ENCODE data around the gene GNAS-AS1. TPM values are rescaled to one million over a fixed set of nuclear protein-coding genes. Genes with fewer than 3 reads are reported as not detected.

The GNAS-AS1 gene
- total and polyA plus RNA-seq, 12 donors: 0.09 to 1.00 (median 0.24) TPM; not detected in 5

GRCh38 chr20:58865843-58866242 lies 15.1 kb upstream of the GNAS-AS1 start:
- 82 to 100% (median 85%) methylated on average over 2 of the region's 2 CpGs for WGBS, 4 donors
- Histone ChIP-seq H3K9me3 (replicated peaks in 1 of 3) (no peaks in the 10 kb centered on the region), H3K4me3 (no peak overlapping the region), H3K4me1 (replicated peaks in 1 of 2) (no peaks in the 10 kb centered on the region), H3K27me3 (no peaks in the 10 kb centered on the region), H3K36me3 (replicated peaks in 1 of 2) (no peaks in the 10 kb centered on the region), H3K27ac (no peak overlapping the region)
- intact Hi-C loops (cut with DNase I): loop anchor here in 1 of 2 donors (5.0 kb wide), 2 partner anchors 536 to 591 kb away; no protein-coding TSS in a partner anchor
- TF ChIP-seq POLR2A (IDR thresholded peaks at IDR 0.05): no peak
- no peak for TF ChIP-seq CTCF (IDR thresholded peaks at IDR 0.05)
- no peak for DNase-seq

GRCh38 chr20:58864346-58864745 lies 13.6 kb upstream of the GNAS-AS1 start:
- H3K9me3 ChIP-seq (replicated peaks in 1 of 3): no peaks in the 10 kb centered on the region
- no peak overlapping the region for H3K4me3 ChIP-seq
- no peaks in the 10 kb centered on the region for H3K4me1 ChIP-seq (replicated peaks in 1 of 2)
- intact Hi-C loops (cut with DNase I): no loop called here
- H3K27me3 ChIP-seq: no peaks in the 10 kb centered on the region
- DNase-seq: no peak
- WGBS, 4 donors: 32 to 58% (median 54%) methylated on average over 2 of the region's 2 CpGs
- TF ChIP-seq CTCF (IDR thresholded peaks at IDR 0.05): peak in 2 of 6 experiments; percentile 13 to 20
- no peak for TF ChIP-seq POLR2A (IDR thresholded peaks at IDR 0.05)
- H3K27ac ChIP-seq: no peak overlapping the region
- no peaks in the 10 kb centered on the region for H3K36me3 ChIP-seq (replicated peaks in 1 of 2)

GRCh38 chr20:58863044-58863790 lies 12.5 kb upstream of the GNAS-AS1 start:
- intact Hi-C loops (cut with DNase I): no loop called here
- 86 to 87% (median 87%) methylated on average over 7 of the region's 7 CpGs for WGBS, 4 donors
- H3K4me1 ChIP-seq (replicated peaks in 1 of 2): no peaks in the 10 kb centered on the region
- TF ChIP-seq CTCF (IDR thresholded peaks at IDR 0.05): no peak
- TF ChIP-seq POLR2A (IDR thresholded peaks at IDR 0.05): no peak
- H3K9me3 ChIP-seq (replicated peaks in 1 of 3): no peaks in the 10 kb centered on the region
- H3K4me3 ChIP-seq: no peak overlapping the region
- H3K27ac ChIP-seq: no peak overlapping the region
- H3K27me3 ChIP-seq: no peaks in the 10 kb centered on the region
- DNase-seq: no peak
- no peaks in the 10 kb centered on the region for H3K36me3 ChIP-seq (replicated peaks in 1 of 2)

- 48 to 68% (median 56%) methylated on average over 39 to 57 of the region's 57 CpGs for WGBS, 4 donors
- no peaks in the 10 kb centered on the region for H3K36me3 ChIP-seq (replicated peaks in 1 of 2)
- no peak overlapping the region for H3K4me3 ChIP-seq
- no peak for DNase-seq
- no peaks in the 10 kb centered on the region for H3K9me3 ChIP-seq (replicated peaks in 1 of 3)
- intact Hi-C loops (cut with DNase I): loop anchor here in 1 of 2 donors (10.0 kb wide), 1 partner anchor 371 kb away; no protein-coding TSS in a partner anchor
- no peak for TF ChIP-seq CTCF (IDR thresholded peaks at IDR 0.05)
- TF ChIP-seq POLR2A (IDR thresholded peaks at IDR 0.05): no peak
- H3K27ac ChIP-seq: peak overlapping the region in 1 of 5 donors; percentile 49
- peaks cover 36% of the 10 kb centered on the region for H3K27me3 ChIP-seq
- no peaks in the 10 kb centered on the region for H3K4me1 ChIP-seq (replicated peaks in 1 of 2)
Measured at GRCh38 chr20:58855506-58856389, 5.0 kb upstream of the GNAS-AS1 start.

All from adrenal gland (tissue), 12 donors.